Stimulated activated CD8-positive, alpha-beta memory T cell treated with anti-CD3 and anti-CD28 coated beads, Interleukin-4, amount 100 ng/mL, for 1 hour (primary cell): ENCODE data around the gene TEX38.
"Not testable (repeated sequence)": the region's sequence is repeated elsewhere in the genome, so short reads cannot be mapped to it uniquely, and the experiment has no call there.

ENCODE experiments used
- DNase-seq, 2 donors: peaks; one replicate each; pipeline ENCODE4 v3.0.0-alpha.2; 2020; ENCODE audit warnings: low read depth in 2 of 2, low spot score in 1 of 2

The TEX38 gene

DNA sequence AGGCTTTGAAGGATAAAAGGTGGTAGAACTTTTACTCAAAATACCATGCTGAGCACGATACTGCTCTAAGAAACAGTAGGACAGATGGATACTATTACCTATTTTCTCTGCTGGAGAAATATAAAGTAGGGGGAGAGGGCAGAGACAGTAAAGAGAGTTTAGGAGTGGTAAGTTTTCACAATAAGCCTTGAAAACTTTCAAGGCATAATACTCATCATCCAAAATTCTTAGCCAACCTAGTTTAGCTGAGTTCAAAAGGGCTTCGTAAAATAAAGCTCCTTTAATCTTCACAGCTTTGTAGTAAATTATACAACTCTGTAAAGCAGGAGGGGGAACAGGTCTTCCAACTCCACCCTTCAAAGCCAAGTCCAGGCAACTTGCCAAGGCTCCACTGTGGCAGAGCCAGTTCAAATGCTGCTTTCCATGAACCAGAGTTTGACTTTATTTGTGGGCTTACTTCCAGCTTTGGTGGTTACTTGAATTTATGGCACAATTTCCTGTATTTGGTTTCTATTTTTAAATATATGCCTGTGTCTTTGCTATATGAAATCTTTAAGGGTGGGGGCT lies 15.5 kb downstream of the TEX38 start:
- DNase-seq: no peak

GRCh38 chr1:46687921-46688509 lies 16.4 kb downstream of the TEX38 start:
- DNase-seq: no peak

GRCh38 chr1:46689356-46689755 lies 17.7 kb downstream of the TEX38 start:
- no peak for DNase-seq

DNA sequence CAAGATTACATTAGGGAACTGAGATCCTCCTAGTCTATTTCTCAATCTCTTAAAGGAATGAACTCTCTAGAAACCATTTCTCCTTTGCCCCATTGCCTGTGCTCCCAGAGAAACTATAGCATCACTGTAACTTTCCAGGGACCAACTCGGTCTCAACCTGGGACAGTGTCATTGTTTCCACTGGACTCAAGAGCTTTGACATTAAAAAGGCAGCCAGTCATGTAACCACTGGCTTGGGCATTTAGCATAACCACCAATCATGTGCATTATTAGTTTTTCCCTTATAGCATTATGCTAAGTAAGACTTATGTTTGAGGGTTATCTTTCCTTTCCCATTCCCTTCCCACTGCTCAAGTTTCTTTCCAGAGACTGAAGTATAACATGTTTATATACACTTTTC lies 18.2 kb downstream of the TEX38 start:
- DNase-seq: no peak

DNA sequence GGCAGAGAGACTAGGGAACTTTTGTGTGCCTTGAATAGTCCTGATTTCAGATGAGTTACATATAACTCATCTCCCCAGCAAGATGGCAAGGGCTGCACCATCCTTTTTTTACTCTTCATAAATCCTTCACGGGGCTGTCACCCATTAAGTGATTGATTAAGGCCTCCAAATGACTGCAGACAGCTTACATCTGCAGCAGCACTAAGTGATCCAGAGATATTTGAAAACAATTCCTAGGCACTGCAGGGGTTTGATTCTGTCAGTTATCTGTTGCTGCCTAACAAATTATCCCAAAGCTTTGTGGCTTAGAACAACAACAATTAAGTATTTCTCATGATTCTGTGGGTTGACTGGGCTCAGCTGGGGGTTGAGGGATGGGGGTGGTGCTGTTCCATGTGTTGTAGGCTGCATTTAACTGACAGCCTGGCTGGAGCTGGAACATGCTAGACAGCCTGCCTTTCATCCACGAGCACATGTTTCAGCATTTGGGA lies 19.3 kb downstream of the TEX38 start:
- no peak for DNase-seq

GRCh38 chr1:46691997-46692790 lies 20.5 kb downstream of the TEX38 start:
- no peak for DNase-seq

DNA sequence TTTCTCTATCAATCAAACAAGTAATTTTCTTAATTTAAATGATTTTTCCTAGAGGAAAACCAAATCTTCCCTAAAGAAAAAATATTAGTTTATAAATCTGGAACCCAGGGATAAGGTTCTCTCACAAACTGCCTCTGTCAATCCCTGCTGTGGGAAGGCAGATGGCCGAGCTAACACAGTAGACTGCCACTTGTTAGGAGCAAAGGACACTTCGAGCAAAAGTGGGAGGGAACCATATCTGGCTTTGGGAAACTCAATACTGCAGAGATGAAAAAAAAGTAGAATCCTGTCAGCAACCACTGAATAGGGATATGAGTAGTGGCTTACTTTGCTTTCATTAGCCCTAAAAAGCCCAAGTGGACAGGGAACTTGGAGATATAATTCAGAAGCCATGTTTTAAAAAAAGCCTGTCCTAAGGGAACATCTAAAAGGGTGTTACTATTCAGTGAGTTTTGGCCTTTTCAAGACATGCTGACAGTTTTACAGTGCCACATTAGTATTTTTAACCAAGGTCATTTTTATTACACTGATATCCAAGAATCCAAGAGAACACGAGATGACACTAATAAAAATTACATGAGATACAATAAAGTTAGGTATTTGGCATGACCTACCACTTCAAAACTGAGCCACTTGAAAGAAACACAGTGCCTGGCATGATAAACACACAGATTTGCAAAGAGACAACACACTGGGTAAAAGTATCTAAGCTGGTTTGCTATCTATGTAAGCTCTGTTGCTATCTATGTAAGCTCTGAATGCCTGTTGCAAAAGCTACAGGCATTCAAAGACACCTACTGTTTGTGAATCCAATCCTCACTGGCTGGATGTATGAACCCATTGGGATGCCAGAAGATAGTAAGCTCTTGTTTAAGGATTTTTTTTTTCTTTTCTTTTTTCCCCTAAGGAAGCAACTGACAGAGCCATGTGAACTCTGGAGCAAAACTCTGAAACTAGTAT lies 21.4 kb downstream of the TEX38 start:
- no peak for DNase-seq

DNA sequence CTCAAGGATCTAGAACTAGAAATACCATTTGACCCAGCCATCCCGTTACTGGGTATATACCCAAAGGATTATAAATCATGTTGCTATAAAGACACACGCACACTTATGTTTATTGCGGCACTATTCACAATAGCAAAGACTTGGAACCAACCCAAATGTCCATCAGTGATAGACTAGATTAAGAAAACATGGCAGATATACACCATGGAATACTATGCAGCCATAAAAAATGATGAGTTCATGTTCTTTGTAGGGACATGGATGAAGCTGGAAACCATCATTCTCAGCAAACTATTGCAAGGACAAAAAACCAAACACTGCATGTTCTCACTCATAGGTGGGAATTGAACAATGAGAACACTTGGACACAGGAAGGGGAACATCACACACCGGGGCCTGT lies 23.0 kb downstream of the TEX38 start:
- DNase-seq: not testable (repeated sequence)

DNA sequence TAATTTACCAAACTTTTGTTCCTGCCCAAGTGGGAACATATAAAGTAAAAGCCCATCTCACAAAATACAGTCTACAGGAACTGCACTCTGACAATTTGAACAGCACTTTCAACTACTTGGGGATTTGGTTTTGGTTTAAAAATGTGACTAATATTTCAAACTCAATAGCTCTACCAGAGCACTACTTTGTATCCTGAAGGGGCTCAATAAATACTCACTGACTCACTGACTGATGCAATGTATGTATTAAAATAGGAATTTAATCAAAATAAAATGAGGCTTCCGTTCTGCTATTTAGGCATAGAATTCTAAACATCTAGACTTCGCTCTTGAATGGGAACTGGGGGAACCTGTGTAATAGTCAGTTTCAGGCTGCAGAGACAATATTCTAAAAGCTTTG lies 25.4 kb downstream of the TEX38 start:
- DNase-seq: no peak

DNA sequence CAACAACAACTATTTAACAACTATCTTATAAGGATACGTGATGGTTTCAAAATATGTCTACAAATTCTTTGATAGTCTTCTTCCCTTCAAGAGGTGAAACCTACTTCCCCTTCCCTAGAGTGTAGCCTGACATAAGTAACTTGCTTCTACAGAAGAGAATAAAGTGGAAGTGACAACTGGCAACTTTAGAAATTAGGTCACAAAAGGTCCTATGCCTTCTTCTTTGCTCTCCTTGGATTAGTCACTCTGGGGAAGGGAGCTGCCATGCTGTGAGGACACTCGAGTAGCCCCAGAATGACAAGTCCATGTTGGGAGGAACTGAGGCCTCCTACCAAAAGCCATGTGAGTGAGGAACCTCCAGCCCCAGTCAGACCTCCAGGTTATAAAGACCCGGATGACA lies 28.0 kb downstream of the TEX38 start:
- DNase-seq: no peak

GRCh38 chr1:46703927-46704641 lies 32.4 kb downstream of the TEX38 start:
- no peak for DNase-seq

DNA sequence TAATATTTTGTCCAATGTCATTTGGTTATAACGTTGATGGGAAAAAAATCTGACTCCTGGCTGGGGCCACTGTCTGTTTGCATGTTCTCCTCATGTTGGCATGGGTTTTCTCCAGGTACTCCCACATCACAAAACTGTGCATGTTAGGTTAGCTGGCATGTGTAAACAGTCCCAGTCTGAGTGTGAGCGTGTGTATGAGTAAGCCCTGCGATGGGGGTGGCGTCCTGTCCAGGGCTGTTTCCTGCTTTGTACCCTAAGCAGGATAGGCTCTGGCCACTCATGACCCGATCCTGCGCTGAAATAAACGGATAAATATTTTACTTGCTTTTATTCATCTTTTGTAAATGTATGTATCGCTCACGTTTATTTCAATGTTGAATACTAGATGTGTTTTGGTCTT lies 33.8 kb downstream of the TEX38 start:
- no peak for DNase-seq

DNA sequence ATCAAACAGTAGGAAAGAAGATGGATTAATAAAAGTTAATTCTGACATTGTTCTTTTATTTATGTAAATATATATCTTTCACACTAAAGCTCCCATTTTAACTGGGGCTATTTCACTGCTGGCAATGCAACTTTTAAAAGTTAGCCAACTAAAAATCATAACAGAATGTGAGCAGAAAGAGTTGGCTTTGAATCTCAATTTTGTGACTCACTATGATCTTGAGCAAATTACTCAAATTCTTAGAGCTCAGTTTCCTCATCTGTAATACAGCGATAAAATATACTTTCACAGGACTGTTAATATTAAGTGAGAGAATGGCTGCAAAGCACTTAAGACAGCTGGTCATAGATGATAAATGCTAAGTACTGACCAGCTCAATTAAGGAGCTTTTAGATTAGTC lies 36.5 kb downstream of the TEX38 start:
- no peak for DNase-seq

- DNase-seq: no peak
These were observed 43.3 kb downstream of the TEX38 start for GRCh38 chr1:46714976-46715375.

DNA sequence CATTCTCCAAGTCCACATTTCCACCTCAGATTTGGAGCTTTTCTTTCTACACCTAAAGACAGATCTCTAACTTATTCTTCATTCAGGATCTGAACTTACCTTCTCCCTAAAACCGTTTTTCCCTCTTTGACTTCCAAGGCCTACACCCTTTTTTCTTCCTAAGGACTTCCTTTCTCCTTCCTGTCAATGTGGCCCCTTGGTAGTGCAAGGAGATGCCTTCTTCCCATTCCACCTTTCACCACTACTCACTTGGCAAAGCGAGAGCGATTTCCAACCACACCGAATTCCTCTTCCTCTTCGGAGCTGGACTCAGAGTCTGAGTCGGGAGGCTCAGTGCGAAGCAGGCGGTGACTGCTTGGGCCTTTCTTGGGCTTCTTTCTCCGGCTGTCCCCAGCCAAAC lies 46.0 kb downstream of the TEX38 start:
- no peak for DNase-seq

GRCh38 chr1:46718340-46718726 lies 46.7 kb downstream of the TEX38 start:
- no peak for DNase-seq

DNA sequence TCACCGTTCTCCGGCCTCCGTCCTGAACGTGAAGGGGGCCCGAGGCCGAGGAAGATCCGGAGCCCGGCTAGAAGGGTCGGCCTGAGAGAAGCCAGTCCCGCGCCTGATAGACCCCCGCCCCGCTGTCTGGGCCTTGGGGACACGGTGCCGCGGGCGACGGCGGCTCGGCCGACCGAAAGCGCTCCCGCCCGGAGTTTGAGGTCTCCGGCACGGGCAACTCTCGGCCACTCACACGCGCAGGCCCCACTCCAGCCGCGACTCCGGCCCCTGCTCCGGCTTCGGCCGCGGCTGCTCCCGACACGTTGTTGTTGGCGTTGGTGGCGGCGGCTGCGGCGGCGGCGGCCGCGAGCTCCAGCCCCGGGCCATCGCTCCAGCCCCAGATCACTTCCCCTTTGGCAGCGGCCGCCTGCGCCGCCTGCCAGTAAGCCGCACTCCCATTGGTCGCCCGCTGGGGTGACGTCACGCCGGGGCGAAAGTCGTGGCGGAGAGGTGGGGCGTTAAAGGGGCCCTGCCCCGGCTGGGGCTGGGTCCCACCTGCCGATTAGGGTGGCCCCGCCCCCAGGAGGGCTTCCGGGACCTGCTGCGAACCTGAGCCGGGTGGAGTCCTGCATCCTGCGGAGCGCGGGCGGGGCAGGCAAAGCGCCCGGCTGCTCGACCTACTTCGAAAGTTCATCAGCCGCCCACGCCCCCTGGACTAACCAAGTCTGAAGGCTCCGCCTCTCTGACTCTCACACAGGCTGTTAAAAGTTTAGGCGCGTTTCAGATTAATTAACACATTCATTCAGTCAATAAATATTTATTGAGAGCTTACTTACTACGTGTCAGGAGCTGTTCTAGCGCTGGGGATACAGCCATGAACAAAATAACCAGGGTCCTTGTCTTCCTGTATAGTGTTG lies 47.3 kb downstream of the TEX38 start, which contains the start of gene EFCAB14:
Gene EFCAB14 (minus strand): TSS at position 388 of the 896 bp plus-strand sequence. CDS start 1,027 bp downstream, outside the sequence.
- peak; percentile 99 for DNase-seq

DNA sequence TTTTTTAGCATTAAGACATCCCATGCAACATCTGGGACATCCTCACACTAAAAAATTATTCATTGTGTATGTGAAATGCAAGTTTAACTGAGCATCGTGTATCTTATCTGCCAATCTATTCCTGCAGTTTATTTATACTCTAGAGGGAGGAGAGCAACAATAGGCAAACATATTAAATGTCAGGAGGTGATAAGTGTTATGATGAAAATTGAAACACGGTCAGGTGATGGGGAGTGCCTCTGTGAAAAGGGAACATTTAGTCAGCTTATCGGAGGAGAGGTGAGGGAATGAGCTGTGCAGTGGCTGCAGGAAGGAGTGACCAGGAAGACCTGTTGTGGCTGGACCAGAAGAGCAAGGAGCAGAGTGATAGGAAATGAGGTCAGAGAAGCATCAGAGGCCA lies 48.0 kb downstream of the TEX38 start:
- DNase-seq: no peak

DNA sequence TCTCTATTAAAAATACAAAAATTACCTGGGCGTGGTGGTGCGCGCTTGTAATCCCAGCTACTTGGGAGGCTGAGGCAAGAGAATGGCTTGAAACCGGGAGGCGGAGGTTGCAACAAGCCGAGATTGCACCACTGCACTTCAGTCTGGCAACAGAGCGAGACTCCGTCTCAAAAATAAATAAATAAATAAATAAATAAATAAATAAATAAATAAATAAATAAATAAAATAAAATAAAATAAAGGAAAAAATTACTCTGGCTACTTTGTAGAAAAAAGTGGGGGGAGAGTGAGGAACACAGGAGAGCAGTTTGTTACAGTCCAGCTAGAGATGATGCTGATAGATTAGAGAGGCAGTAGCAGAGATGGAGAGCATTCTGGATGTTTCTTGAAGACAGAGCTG lies 48.7 kb downstream of the TEX38 start:
- not testable (repeated sequence) for DNase-seq

DNA sequence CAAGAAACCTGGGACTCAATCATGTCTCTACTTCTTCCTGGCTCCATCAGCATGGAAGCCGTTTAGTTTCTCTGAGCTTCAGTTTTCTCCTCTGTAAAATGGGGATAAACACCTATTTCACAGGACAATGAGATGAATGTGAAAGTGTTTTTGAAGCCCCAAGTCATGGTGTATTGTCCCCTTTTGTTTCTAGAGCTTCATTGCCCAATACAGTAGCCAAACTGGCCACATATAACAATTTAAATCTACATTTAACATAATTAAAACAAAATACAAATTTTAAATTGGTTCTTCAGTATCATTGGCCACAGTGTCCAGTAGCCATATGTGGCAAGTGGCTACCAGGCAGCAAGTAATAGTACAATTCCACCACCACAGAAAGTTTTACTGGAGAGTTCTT lies 49.5 kb downstream of the TEX38 start:
- DNase-seq: no peak
